ENCODE measurements around the gene KCNK5.

DNA sequence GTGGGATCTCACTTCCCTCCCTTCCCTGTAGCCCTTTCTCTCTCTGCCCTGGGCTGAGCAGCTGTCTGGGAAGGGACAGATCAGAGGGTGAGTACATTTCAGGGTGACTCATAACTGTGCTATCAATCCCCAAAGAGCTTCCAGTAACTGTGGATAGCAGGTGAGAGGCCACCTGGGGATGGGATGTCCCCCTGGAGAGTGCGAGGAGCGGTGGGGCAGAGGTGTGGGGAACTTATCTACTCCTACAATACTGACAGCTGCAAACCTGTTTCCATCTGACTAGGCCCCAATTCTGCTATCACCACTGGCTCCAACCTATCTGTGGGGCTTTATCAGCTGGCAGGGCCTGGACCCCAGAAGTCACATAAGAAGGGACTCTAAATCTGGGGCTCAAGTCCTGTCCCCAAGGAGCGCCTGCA, 32.6 kb downstream of the KCNK5 start:
- TF ChIP-seq, protein P1, sequence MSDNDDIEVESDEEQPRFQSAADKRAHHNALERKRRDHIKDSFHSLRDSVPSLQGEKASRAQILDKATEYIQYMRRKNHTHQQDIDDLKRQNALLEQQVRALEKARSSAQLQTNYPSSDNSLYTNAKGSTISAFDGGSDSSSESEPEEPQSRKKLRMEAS (IDR thresholded peaks at IDR 0.05), result no peak
- TF ChIP-seq CTCF (IDR thresholded peaks at IDR 0.05; ENCODE audit: low read depth, low read length, missing input control), result no peak
- TF ChIP-seq RAD21 (IDR thresholded peaks at IDR 0.05), result no peak
- no peak for TF ChIP-seq SP1 (IDR thresholded peaks at IDR 0.05)
- TF ChIP-seq, protein P2, sequence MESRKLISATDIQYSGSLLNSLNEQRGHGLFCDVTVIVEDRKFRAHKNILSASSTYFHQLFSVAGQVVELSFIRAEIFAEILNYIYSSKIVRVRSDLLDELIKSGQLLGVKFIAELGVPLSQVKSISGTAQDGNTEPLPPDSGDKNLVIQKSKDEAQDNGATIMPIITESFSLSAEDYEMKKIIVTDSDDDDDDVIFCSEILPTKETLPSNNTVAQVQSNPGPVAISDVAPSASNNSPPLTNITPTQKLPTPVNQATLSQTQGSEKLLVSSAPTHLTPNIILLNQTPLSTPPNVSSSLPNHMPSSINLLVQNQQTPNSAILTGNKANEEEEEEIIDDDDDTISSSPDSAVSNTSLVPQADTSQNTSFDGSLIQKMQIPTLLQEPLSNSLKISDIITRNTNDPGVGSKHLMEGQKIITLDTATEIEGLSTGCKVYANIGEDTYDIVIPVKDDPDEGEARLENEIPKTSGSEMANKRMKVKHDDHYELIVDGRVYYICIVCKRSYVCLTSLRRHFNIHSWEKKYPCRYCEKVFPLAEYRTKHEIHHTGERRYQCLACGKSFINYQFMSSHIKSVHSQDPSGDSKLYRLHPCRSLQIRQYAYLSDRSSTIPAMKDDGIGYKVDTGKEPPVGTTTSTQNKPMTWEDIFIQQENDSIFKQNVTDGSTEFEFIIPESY (IDR thresholded peaks at IDR 0.05), result no peak
